ENCODE data around the gene GRID2IP. TPM values are rescaled to one million over a fixed set of nuclear protein-coding genes. Genes with fewer than 3 reads are reported as not detected.

The GRID2IP gene
- total and polyA plus RNA-seq, 2 of the 8 experiments (the other 6 are each of a cell fraction or from before 2014, with no cell fraction given): 0.80 to 1.3 TPM

- Histone ChIP-seq H3K79me2 (ENCODE audit: control insufficient read depth in 1 of 2, insufficient read depth in 2 of 2, low read length in 2 of 2) (peaks cover 0 to 2% of the 10 kb centered on the region in 2 experiments; a peak in 1 of 4 replicates), H3K4me1 (replicated peaks in 1 of 4; ENCODE audit: control insufficient read depth in 3 of 4, insufficient read depth in 4 of 4, low read length in 3 of 4) (peaks cover 0 to 14% (median 6%) of the 10 kb centered on the region in 4 experiments; a peak in 6 of 7 replicates), H2BK20ac (ENCODE audit: low read length) (no peak overlapping the region), H3K4me2 (ENCODE audit: insufficient read depth in 1 of 2, low read depth in 2 of 2, low read length in 2 of 2) (no peak overlapping the region), H3K23ac (ENCODE audit: insufficient read length) (no peak overlapping the region), H4K8ac (ENCODE audit: extremely low read depth, insufficient read depth, low read length) (peak overlapping the region; percentile 35; the same call in 1 of the 2 replicates), H4K91ac (replicated peaks; ENCODE audit: insufficient read length, low read length) (no peak overlapping the region), H3K23me2 (ENCODE audit: low read depth, low read length) (peaks cover 11% of the 10 kb centered on the region; the same call in 1 of the 2 replicates), H3K27ac (ENCODE audit: low read depth, low read length) (no peak overlapping the region), H3K4me3 (ENCODE audit: extremely low read depth in 1 of 4, insufficient read depth in 2 of 4, low read depth in 3 of 4, low read length in 4 of 4) (no peak overlapping the region), H2BK15ac (ENCODE audit: low read length) (no peak overlapping the region), H4K20me1 (replicated peaks in 1 of 2; ENCODE audit: control insufficient read depth in 1 of 2, insufficient read depth in 2 of 2, low read length in 2 of 2) (no peaks in the 10 kb centered on the region), H3K9me3 (ENCODE audit: insufficient read depth in 2 of 2, low read depth in 1 of 2, low read length in 1 of 2) (no peaks in the 10 kb centered on the region), H2BK12ac (ENCODE audit: low read depth, low read length) (no peak overlapping the region), H3K14ac (ENCODE audit: insufficient read length) (no peak overlapping the region), H4K5ac (ENCODE audit: insufficient read length, low read depth, low read length) (no peak overlapping the region), H3K36me3 (ENCODE audit: control insufficient read depth in 2 of 4, insufficient read depth in 4 of 4, low read length in 3 of 4) (no peaks in the 10 kb centered on the region; a peak in 1 of 8 replicates), H3K79me1 (ENCODE audit: low read depth, low read length) (no peaks in the 10 kb centered on the region), H3K18ac (ENCODE audit: extremely low read depth, low read length) (no peak overlapping the region), H3K4ac (replicated peaks; ENCODE audit: insufficient read length, low read depth, low read length) (no peak overlapping the region), H2BK120ac (replicated peaks; ENCODE audit: low read depth, low read length) (no peak overlapping the region), H2AFZ (ENCODE audit: low read length) (no peak overlapping the region), H3K27me3 (replicated peaks in 1 of 4; ENCODE audit: control insufficient read depth in 3 of 4, extremely low read depth in 1 of 4, insufficient read depth in 3 of 4, low read length in 3 of 4) (peaks cover 0 to 5% (median 1%) of the 10 kb centered on the region in 4 experiments; a peak in 4 of 7 replicates), H2AK5ac (ENCODE audit: low read depth, low read length) (no peak overlapping the region), H2BK5ac (ENCODE audit: low read depth, low read length) (no peak overlapping the region), H3K9ac (replicated peaks in 1 of 4; ENCODE audit: extremely low read depth in 1 of 4, low read depth in 3 of 4, low read length in 3 of 4) (no peak overlapping the region), H3K56ac (replicated peaks; ENCODE audit: insufficient read length, low read depth, low read length) (no peak overlapping the region)
- FAIRE-seq (no peak), DNase-seq (ENCODE audit: low read depth in 1 of 2, low spot score in 2 of 2) (no peak)
- ChIA-PET POLR2A (ENCODE audit: partially characterized antibody) (interaction anchor here (1.3 to 1.4 kb wide), 2 partner anchors 9 to 89 kb away, joined by 3 read pairs; partner anchors contain the start of gene INTS15), CTCF (ENCODE audit: partially characterized antibody) (interaction anchor here (0.6 to 1.6 kb wide), 3 partner anchors 13 to 425 kb away, joined by 3 to 5 read pairs (median 3); no protein-coding TSS in a partner anchor)
- 75% methylated on average over 1 of the region's 1 CpG; no CpG with 5 or more reads in 1 of the 2 experiments for WGBS, 2 experiments (ENCODE audit: extremely low coverage in 1 of 2, insufficient coverage in 1 of 2, insufficient read length in 1 of 2, insufficient replicate concordance in 2 of 2, low coverage in 1 of 2, low lambda C conversion rate in 2 of 2, missing lambda C conversion rate in 1 of 2)
- no peak for TF ChIP-seq EP300 (IDR thresholded peaks at IDR 0.05; ENCODE audit: borderline replicate concordance in 1 of 2, low read depth in 2 of 2, low read length in 2 of 2)
- TF ChIP-seq TAF7 (optimal IDR thresholded peaks at IDR 0.05; ENCODE audit: borderline replicate concordance, low read depth, low read length): no peak
- no peak for TF ChIP-seq PHF8 (conservative IDR thresholded peaks at IDR 0.05; ENCODE audit: low read depth, low read length)
- TF ChIP-seq BCL11A (IDR thresholded peaks at IDR 0.05; ENCODE audit: low read depth in 2 of 2, low read length in 2 of 2): no peak
- no peak for TF ChIP-seq SRF (IDR thresholded peaks at IDR 0.05; ENCODE audit: low read depth, low read length)
- TF ChIP-seq CTBP2 (IDR thresholded peaks at IDR 0.05; ENCODE audit: borderline replicate concordance, insufficient read depth, insufficient read length, low read length): no peak
- TF ChIP-seq EGR1 (IDR thresholded peaks at IDR 0.05; ENCODE audit: borderline replicate concordance, low read depth, low read length): no peak
- no peak for TF ChIP-seq TBP (IDR thresholded peaks at IDR 0.05; ENCODE audit: low read depth, low read length)
- no peak for TF ChIP-seq RBBP5 (IDR thresholded peaks at IDR 0.05; ENCODE audit: borderline replicate concordance, low read depth, low read length)
- no peak for TF ChIP-seq KDM1A (IDR thresholded peaks at IDR 0.05; ENCODE audit: borderline replicate concordance, low read length)
These were observed 50.6 kb downstream of the GRID2IP start for GRCh38 chr7:6500691-6501090.
